Naive B cell (primary cell): ENCODE results near the gene B3GALT5. TPM values are rescaled to one million over a fixed set of nuclear protein-coding genes. Genes with fewer than 3 reads are reported as not detected.
A peak's percentile ranks its signal among the peaks of the same experiment; 100 is the strongest.

Experiments
- ATAC-seq, 2 donors: fragments of 150-1000 bp; cut with Tn5 transposase; 2 replicates each; pipeline ENCODE4 v1.10.0; 2021; ENCODE audit warnings: low read depth in 2 of 2, mild to moderate bottlenecking in 2 of 2, moderate library complexity in 2 of 2
- DNase-seq: peaks from one replicate; pipeline ENCODE4 v3.0.0; 2022
- H3K27ac Mint-ChIP-seq, 6 donors: one replicate each; pipeline ENCODE4 v1.8.0; 2020 to 2022; ENCODE audit warnings: mild to moderate bottlenecking in 6 of 6, mixed read lengths in 6 of 6, moderate library complexity in 5 of 6, inconsistent platforms in 2 of 6
- H3K27me3 Mint-ChIP-seq, 3 donors: one replicate each; pipeline ENCODE4 v1.8.0; 2021 to 2022; ENCODE audit warnings: mixed read lengths in 3 of 3, mild to moderate bottlenecking in 1 of 3
- H3K36me3 Mint-ChIP-seq, 2 donors: one replicate each; pipeline ENCODE4 v1.8.0; 2020 to 2022; ENCODE audit warnings: mixed read lengths in 2 of 2, inconsistent platforms in 1 of 2, mild to moderate bottlenecking in 1 of 2
- H3K4me1 Mint-ChIP-seq, 3 donors: one replicate each; pipeline ENCODE4 v1.8.0; 2020 to 2022; ENCODE audit warnings: mixed read lengths in 3 of 3, inconsistent platforms in 1 of 3, mild to moderate bottlenecking in 1 of 3, moderate library complexity in 1 of 3
- H3K4me3 Mint-ChIP-seq, 8 donors: one replicate each; pipeline ENCODE4 v1.8.0; 2020 to 2022; ENCODE audit warnings: mild to moderate bottlenecking in 8 of 8, mixed read lengths in 8 of 8, moderate library complexity in 8 of 8, inconsistent platforms in 2 of 8
- H3K9me3 Mint-ChIP-seq, 7 donors: one replicate each; pipeline ENCODE4 v1.8.0; 2020 to 2022; ENCODE audit warnings: mixed read lengths in 7 of 7, mild to moderate bottlenecking in 5 of 7, inconsistent platforms in 2 of 7, moderate library complexity in 1 of 7
- polyA plus RNA-seq, 6 donors: library from polyadenylated mRNA; unstranded; fragments of 300-500 nt; fragmentation: Illumina TruSeq; gene quantifications; one replicate each; pipeline ENCODE4 v1.2.3, GENCODE V29; 2021; ENCODE audit warnings: low read depth in 6 of 6

Gene B3GALT5
- polyA plus RNA-seq, 6 donors from 2014 or later = not detected

DNA sequence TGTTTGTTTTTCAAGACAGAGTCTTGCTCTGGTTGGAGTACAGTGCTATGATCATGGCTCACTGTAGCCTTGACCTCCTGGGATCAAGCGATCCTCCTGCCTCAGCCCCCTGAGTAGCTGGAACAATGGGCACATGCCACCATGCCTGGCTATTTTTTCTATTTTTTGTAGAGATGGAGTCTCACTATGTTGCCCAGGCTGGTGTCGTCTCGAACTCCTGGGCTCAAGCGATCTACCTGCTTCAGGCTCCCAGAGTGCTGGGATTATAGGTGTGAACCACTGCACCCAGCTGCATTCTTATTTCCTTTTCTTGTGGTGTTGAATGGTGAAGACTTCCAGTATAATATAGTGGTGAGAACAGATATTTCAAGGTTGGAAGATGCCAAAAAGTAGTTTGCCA is 28.0 kb downstream of the B3GALT5 start:
- H3K27me3 Mint-ChIP-seq = peaks cover 26 to 35% (median 30%) of the 10 kb centered on the region in 3 donors
- no peak overlapping the region for H3K27ac Mint-ChIP-seq
- ATAC-seq (no peak), DNase-seq (no peak)
- H3K4me1 Mint-ChIP-seq = no peaks in the 10 kb centered on the region
- no peaks in the 10 kb centered on the region for H3K36me3 Mint-ChIP-seq
- H3K4me3 Mint-ChIP-seq = no peak overlapping the region
- peaks cover 0 to 13% (median 2%) of the 10 kb centered on the region in 7 donors for H3K9me3 Mint-ChIP-seq

GRCh38 chr21:39641827-39642450 is 29.2 kb downstream of the B3GALT5 start:
- H3K27ac Mint-ChIP-seq = no peak overlapping the region
- peaks cover 0 to 9% (median 2%) of the 10 kb centered on the region in 7 donors for H3K9me3 Mint-ChIP-seq
- H3K27me3 Mint-ChIP-seq = peaks cover 17 to 30% (median 26%) of the 10 kb centered on the region in 3 donors
- DNase-seq (no peak), ATAC-seq (no peak)
- H3K4me1 Mint-ChIP-seq = no peaks in the 10 kb centered on the region
- no peak overlapping the region for H3K4me3 Mint-ChIP-seq
- H3K36me3 Mint-ChIP-seq = no peaks in the 10 kb centered on the region

- Mint-ChIP-seq H3K27ac (no peak overlapping the region), H3K27me3 (peaks cover 18 to 27% (median 22%) of the 10 kb centered on the region in 3 donors), H3K36me3 (no peaks in the 10 kb centered on the region), H3K4me1 (no peaks in the 10 kb centered on the region), H3K9me3 (peaks cover 0 to 9% (median 2%) of the 10 kb centered on the region in 7 donors), H3K4me3 (no peak overlapping the region)
- ATAC-seq (no peak), DNase-seq (no peak)
These were observed 31.4 kb downstream of the B3GALT5 start for GRCh38 chr21:39644062-39644560.

GRCh38 chr21:39645331-39645730 is 32.6 kb downstream of the B3GALT5 start:
- DNase-seq (no peak), ATAC-seq (no peak)
- Mint-ChIP-seq H3K27me3 (peaks cover 14 to 24% (median 19%) of the 10 kb centered on the region in 3 donors), H3K4me3 (peak overlapping the region in 1 of 8 donors; percentile 52), H3K4me1 (no peaks in the 10 kb centered on the region), H3K27ac (no peak overlapping the region), H3K9me3 (peaks cover 0 to 9% (median 2%) of the 10 kb centered on the region in 7 donors), H3K36me3 (no peaks in the 10 kb centered on the region)

GRCh38 chr21:39647476-39647875 is 34.7 kb downstream of the B3GALT5 start:
- ATAC-seq = no peak

GRCh38 chr21:39648879-39649278 is 36.1 kb downstream of the B3GALT5 start:
- no peaks in the 10 kb centered on the region for H3K36me3 Mint-ChIP-seq
- no peak overlapping the region for H3K4me3 Mint-ChIP-seq
- no peaks in the 10 kb centered on the region for H3K4me1 Mint-ChIP-seq

More at GRCh38 chr21:39647476-39647875, 34.7 kb downstream of the B3GALT5 start:
- peaks cover 7 to 12% (median 9%) of the 10 kb centered on the region in 3 donors for H3K27me3 Mint-ChIP-seq
- no peaks in the 10 kb centered on the region for H3K4me1 Mint-ChIP-seq
- no peaks in the 10 kb centered on the region for H3K36me3 Mint-ChIP-seq
- H3K9me3 Mint-ChIP-seq = peaks cover 0 to 13% (median 4%) of the 10 kb centered on the region in 7 donors
- no peak for DNase-seq
- H3K4me3 Mint-ChIP-seq = no peak overlapping the region
- H3K27ac Mint-ChIP-seq = no peak overlapping the region

DNA sequence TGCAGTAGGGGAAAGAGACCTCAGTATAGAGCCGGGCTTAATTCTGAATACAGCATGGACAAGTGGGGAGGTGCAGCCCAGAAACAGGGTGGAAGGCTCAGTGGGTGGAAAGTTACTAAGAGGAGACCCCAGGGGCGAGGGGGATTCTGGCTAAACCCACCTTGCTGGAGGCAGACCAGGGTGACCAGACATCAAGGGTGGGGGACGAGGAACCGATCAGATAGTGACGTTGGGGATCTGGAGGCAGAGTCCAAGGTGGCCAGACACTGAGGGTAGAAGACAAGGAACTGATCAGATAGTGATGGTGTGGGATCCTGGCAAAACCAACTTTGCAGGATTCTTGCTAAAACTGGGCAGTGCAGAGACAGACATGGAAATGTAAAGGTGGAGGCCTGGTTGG is 36.8 kb downstream of the B3GALT5 start:
- Mint-ChIP-seq H3K4me1 (no peaks in the 10 kb centered on the region), H3K4me3 (no peak overlapping the region), H3K27ac (no peak overlapping the region), H3K9me3 (peaks cover 4 to 24% (median 18%) of the 10 kb centered on the region in 7 donors), H3K36me3 (no peaks in the 10 kb centered on the region), H3K27me3 (peaks cover 7 to 12% (median 9%) of the 10 kb centered on the region in 3 donors)
- DNase-seq = no peak
- no peak for ATAC-seq

More at GRCh38 chr21:39648879-39649278, 36.1 kb downstream of the B3GALT5 start:
- no peak overlapping the region for H3K27ac Mint-ChIP-seq
- peaks cover 4 to 19% (median 13%) of the 10 kb centered on the region in 7 donors for H3K9me3 Mint-ChIP-seq
- peaks cover 7 to 12% (median 9%) of the 10 kb centered on the region in 3 donors for H3K27me3 Mint-ChIP-seq
- ATAC-seq (no peak), DNase-seq (no peak)

- no peak overlapping the region for H3K4me3 Mint-ChIP-seq
- no peak for ATAC-seq
- no peak for DNase-seq
- H3K4me1 Mint-ChIP-seq = no peaks in the 10 kb centered on the region
- H3K9me3 Mint-ChIP-seq = peaks cover 4 to 30% (median 18%) of the 10 kb centered on the region in 7 donors
- H3K27ac Mint-ChIP-seq = peak overlapping the region in 1 of 6 donors; percentile 62
- H3K36me3 Mint-ChIP-seq = no peaks in the 10 kb centered on the region
- H3K27me3 Mint-ChIP-seq = peaks cover 6 to 7% (median 6%) of the 10 kb centered on the region in 3 donors
These were observed 37.6 kb downstream of the B3GALT5 start for GRCh38 chr21:39650306-39650705.

DNA sequence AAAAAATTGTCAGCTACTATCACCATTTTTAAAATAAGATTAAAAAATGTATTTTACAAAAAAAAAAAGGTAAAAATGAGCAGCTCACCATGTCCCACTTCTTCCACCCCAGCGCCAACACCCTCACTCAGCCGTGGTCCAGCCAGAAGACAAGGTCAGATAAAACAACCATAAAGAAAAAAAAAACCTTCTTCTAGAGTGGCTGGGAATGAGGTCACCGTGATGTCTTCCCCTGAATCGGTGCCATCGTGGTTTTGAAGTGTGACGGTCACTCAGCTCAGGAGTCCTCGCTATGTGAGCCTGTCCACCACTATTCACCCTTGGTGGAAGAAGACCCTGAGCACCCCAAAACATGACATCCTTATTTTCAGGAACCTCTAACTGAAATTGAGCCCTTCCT is 38.1 kb downstream of the B3GALT5 start:
- ATAC-seq (no peak), DNase-seq (no peak)
- H3K4me3 Mint-ChIP-seq = no peak overlapping the region
- H3K9me3 Mint-ChIP-seq = peaks cover 4 to 30% (median 18%) of the 10 kb centered on the region in 7 donors
- no peaks in the 10 kb centered on the region for H3K36me3 Mint-ChIP-seq
- H3K27me3 Mint-ChIP-seq = peaks cover 5 to 7% (median 6%) of the 10 kb centered on the region in 3 donors
- no peak overlapping the region for H3K27ac Mint-ChIP-seq
- H3K4me1 Mint-ChIP-seq = no peaks in the 10 kb centered on the region

DNA sequence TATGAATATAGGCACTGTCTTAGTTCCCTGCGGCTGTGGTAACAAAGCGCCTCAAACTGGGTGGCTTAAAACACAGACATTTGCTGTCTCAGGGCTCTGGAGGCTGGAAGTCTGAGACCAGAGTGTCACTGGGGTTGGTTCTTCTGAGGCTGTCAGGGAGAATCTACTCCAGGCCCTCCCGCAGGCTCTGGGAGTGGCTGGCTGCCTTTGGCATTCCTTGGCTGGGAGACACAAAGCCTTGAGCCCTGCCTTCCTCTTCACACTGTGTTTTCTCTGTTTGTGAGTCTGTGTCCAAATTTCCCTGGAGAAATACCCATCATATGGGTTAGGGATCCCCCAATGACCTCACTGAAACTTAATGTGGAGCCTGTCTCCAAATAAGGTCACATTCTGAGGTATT is 38.5 kb downstream of the B3GALT5 start:
- no peak for DNase-seq
- Mint-ChIP-seq H3K36me3 (no peaks in the 10 kb centered on the region), H3K4me3 (no peak overlapping the region), H3K4me1 (no peaks in the 10 kb centered on the region), H3K27me3 (peaks cover 4 to 7% (median 5%) of the 10 kb centered on the region in 3 donors), H3K27ac (no peak overlapping the region), H3K9me3 (peaks cover 4 to 30% (median 18%) of the 10 kb centered on the region in 7 donors)
- no peak for ATAC-seq

DNA sequence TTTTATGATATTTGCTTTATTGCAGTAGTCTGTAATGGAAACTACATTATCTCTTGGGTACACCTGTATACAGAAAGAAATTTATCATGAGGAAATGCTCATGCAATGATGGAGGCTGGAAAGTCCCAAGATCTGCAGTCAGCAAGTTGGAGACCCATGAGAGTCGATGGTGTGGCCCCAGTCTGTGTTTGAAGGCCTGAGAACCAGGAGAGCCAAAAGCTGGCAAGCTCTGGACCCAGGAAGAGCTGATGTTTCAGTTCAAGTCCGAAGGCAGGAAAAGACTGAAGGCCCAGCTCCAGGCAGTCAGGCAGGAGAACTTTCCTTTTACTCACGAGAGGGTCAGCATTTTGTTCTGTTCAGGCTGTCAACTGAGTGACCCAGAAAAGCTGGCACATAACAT is 42.2 kb downstream of the B3GALT5 start:
- H3K27ac Mint-ChIP-seq = peak overlapping the region in 1 of 6 donors; percentile 6
- ATAC-seq (no peak), DNase-seq (no peak)
- H3K9me3 Mint-ChIP-seq = peaks cover 0 to 30% (median 17%) of the 10 kb centered on the region in 7 donors
- H3K36me3 Mint-ChIP-seq = no peaks in the 10 kb centered on the region
- no peaks in the 10 kb centered on the region for H3K4me1 Mint-ChIP-seq
- H3K4me3 Mint-ChIP-seq = no peak overlapping the region
- H3K27me3 Mint-ChIP-seq = peaks cover 13 to 30% (median 15%) of the 10 kb centered on the region in 3 donors

GRCh38 chr21:39655589-39655988 is 42.8 kb downstream of the B3GALT5 start:
- Mint-ChIP-seq H3K27ac (no peak overlapping the region), H3K9me3 (peaks cover 0 to 30% (median 17%) of the 10 kb centered on the region in 7 donors)

GRCh38 chr21:39656209-39656608 is 43.5 kb downstream of the B3GALT5 start:
- Mint-ChIP-seq H3K4me1 (no peaks in the 10 kb centered on the region), H3K36me3 (no peaks in the 10 kb centered on the region), H3K27ac (no peak overlapping the region), H3K4me3 (no peak overlapping the region), H3K9me3 (peaks cover 0 to 30% (median 17%) of the 10 kb centered on the region in 7 donors), H3K27me3 (peaks cover 13 to 37% (median 19%) of the 10 kb centered on the region in 3 donors)
- DNase-seq (no peak), ATAC-seq (no peak)

More at GRCh38 chr21:39655589-39655988, 42.8 kb downstream of the B3GALT5 start:
- no peaks in the 10 kb centered on the region for H3K36me3 Mint-ChIP-seq
- H3K4me3 Mint-ChIP-seq = peak overlapping the region in 1 of 8 donors; percentile 52
- no peak for DNase-seq
- peaks cover 13 to 34% (median 18%) of the 10 kb centered on the region in 3 donors for H3K27me3 Mint-ChIP-seq
- ATAC-seq = no peak
- no peaks in the 10 kb centered on the region for H3K4me1 Mint-ChIP-seq

- H3K36me3 Mint-ChIP-seq = no peaks in the 10 kb centered on the region
- H3K27me3 Mint-ChIP-seq = peaks cover 13 to 37% (median 19%) of the 10 kb centered on the region in 3 donors
- ATAC-seq (no peak), DNase-seq (no peak)
- no peak overlapping the region for H3K4me3 Mint-ChIP-seq
- no peaks in the 10 kb centered on the region for H3K4me1 Mint-ChIP-seq
- peaks cover 0 to 25% (median 14%) of the 10 kb centered on the region in 7 donors for H3K9me3 Mint-ChIP-seq
- H3K27ac Mint-ChIP-seq = no peak overlapping the region
These were observed 44.5 kb downstream of the B3GALT5 start for GRCh38 chr21:39657091-39657689.
